Measurements from ENCODE around the gene FAM184A. TPM values are rescaled to one million over a fixed set of nuclear protein-coding genes. Genes with fewer than 3 reads are reported as not detected.

FAM184A gene
- total RNA-seq, 1 experiment from 2014 or later: 1.3 TPM

GRCh38 chr6:119065955-119066354 is 12.5 kb downstream of the FAM184A start:
- Mint-ChIP-seq H3K4me3 (ENCODE audit: unreplicated experiment) (no peak overlapping the region), H3K4me1 (ENCODE audit: insufficient read depth, unreplicated experiment) (no peaks in the 10 kb centered on the region), H3K36me3 (ENCODE audit: insufficient read depth, unreplicated experiment) (no peaks in the 10 kb centered on the region), H3K9me3 (ENCODE audit: unreplicated experiment) (no peaks in the 10 kb centered on the region), H3K27me3 (ENCODE audit: insufficient read depth, unreplicated experiment) (no peaks in the 10 kb centered on the region), H3K27ac (ENCODE audit: low read depth, unreplicated experiment) (no peak overlapping the region)
- ChIA-PET CTCF (interaction anchor here (1.1 kb wide), 1 partner anchor 12 kb away, joined by 3 read pairs; the partner anchor contains the start of gene FAM184A), POLR2A (no interaction called here)
- intact Hi-C loops (cut with micrococcal nuclease): no loop called here
- no peak for TF ChIP-seq CTCF (IDR thresholded peaks at IDR 0.05; ENCODE audit: unreplicated experiment)
- BruUV-seq (replicated peaks): no TSS peak
- no peak for DNase-seq (ENCODE audit: unreplicated experiment)

GRCh38 chr6:119065382-119065781 is 13.1 kb downstream of the FAM184A start:
- H3K27ac Mint-ChIP-seq (ENCODE audit: low read depth, unreplicated experiment): no peak overlapping the region
- no peak for DNase-seq (ENCODE audit: unreplicated experiment)
- H3K9me3 Mint-ChIP-seq (ENCODE audit: unreplicated experiment): no peaks in the 10 kb centered on the region
- POLR2A ChIA-PET: no interaction called here
- H3K36me3 Mint-ChIP-seq (ENCODE audit: insufficient read depth, unreplicated experiment): no peaks in the 10 kb centered on the region
- no peaks in the 10 kb centered on the region for H3K27me3 Mint-ChIP-seq (ENCODE audit: insufficient read depth, unreplicated experiment)
- TF ChIP-seq CTCF (IDR thresholded peaks at IDR 0.05; ENCODE audit: unreplicated experiment): no peak
- intact Hi-C loops (cut with micrococcal nuclease): no loop called here
- CTCF ChIA-PET: interaction anchor here (1.1 kb wide), 1 partner anchor 13 kb away, joined by 3 read pairs; the partner anchor contains the start of gene FAM184A
- no peaks in the 10 kb centered on the region for H3K4me1 Mint-ChIP-seq (ENCODE audit: insufficient read depth, unreplicated experiment)
- BruUV-seq (replicated peaks): no TSS peak
- H3K4me3 Mint-ChIP-seq (ENCODE audit: unreplicated experiment): no peak overlapping the region

GRCh38 chr6:119063491-119063890 is 15.0 kb downstream of the FAM184A start:
- no peaks in the 10 kb centered on the region for H3K27me3 Mint-ChIP-seq (ENCODE audit: insufficient read depth, unreplicated experiment)
- BruUV-seq (replicated peaks): no TSS peak
- intact Hi-C loops (cut with micrococcal nuclease): no loop called here
- no peaks in the 10 kb centered on the region for H3K4me1 Mint-ChIP-seq (ENCODE audit: insufficient read depth, unreplicated experiment)
- DNase-seq (ENCODE audit: unreplicated experiment): no peak
- POLR2A ChIA-PET: interaction anchor here (0.7 to 1.2 kb wide), 2 partner anchors 10 to 1258 kb away, joined by 3 read pairs; no protein-coding TSS in a partner anchor
- H3K4me3 Mint-ChIP-seq (ENCODE audit: unreplicated experiment): no peak overlapping the region
- CTCF ChIA-PET: interaction anchor here (0.6 to 1.5 kb wide), 4 partner anchors 10 to 47 kb away, joined by 3 to 7 read pairs (median 4); no protein-coding TSS in a partner anchor
- H3K27ac Mint-ChIP-seq (ENCODE audit: low read depth, unreplicated experiment): no peak overlapping the region
- TF ChIP-seq CTCF (IDR thresholded peaks at IDR 0.05; ENCODE audit: unreplicated experiment): no peak
- H3K9me3 Mint-ChIP-seq (ENCODE audit: unreplicated experiment): no peaks in the 10 kb centered on the region
- no peaks in the 10 kb centered on the region for H3K36me3 Mint-ChIP-seq (ENCODE audit: insufficient read depth, unreplicated experiment)

GRCh38 chr6:119061215-119061614 is 17.2 kb downstream of the FAM184A start:
- no peak for DNase-seq (ENCODE audit: unreplicated experiment)
- no peaks in the 10 kb centered on the region for H3K36me3 Mint-ChIP-seq (ENCODE audit: insufficient read depth, unreplicated experiment)
- no TSS peak for BruUV-seq (replicated peaks)
- H3K27me3 Mint-ChIP-seq (ENCODE audit: insufficient read depth, unreplicated experiment): no peaks in the 10 kb centered on the region
- no peak overlapping the region for H3K4me3 Mint-ChIP-seq (ENCODE audit: unreplicated experiment)
- no peak overlapping the region for H3K27ac Mint-ChIP-seq (ENCODE audit: low read depth, unreplicated experiment)
- POLR2A ChIA-PET: no interaction called here
- no peaks in the 10 kb centered on the region for H3K9me3 Mint-ChIP-seq (ENCODE audit: unreplicated experiment)
- intact Hi-C loops (cut with micrococcal nuclease): no loop called here
- CTCF ChIA-PET: interaction anchor here (0.9 kb wide), 1 partner anchor 14 kb away, joined by 4 read pairs; no protein-coding TSS in a partner anchor
- H3K4me1 Mint-ChIP-seq (ENCODE audit: insufficient read depth, unreplicated experiment): no peaks in the 10 kb centered on the region
- TF ChIP-seq CTCF (IDR thresholded peaks at IDR 0.05; ENCODE audit: unreplicated experiment): no peak

Measured in MCF 10A (cell line).